ACC112 (cell line): ENCODE data around the gene GALNT5.

Source experiments
- H2AFZ ChIP-seq: fragments of 200-600 bp; sonication (generic); one replicate; pipeline ENCODE4 v1.6.0; 2017; ENCODE audit warnings: antibody characterized with exemption, low read length; ENCODE audit not compliant: unreplicated experiment
- H3K27ac ChIP-seq: fragments of 200-600 bp; sonication (generic); 2 replicates; pipeline ENCODE4 v1.5.1; 2014; ENCODE audit warnings: low read depth, mild to moderate bottlenecking, antibody characterized with exemption, low read length, moderate library complexity
- H3K27me3 ChIP-seq: fragments of 200-600 bp; sonication (generic); 2 replicates; pipeline ENCODE4 v1.6.1; 2014; ENCODE audit warnings: mild to moderate bottlenecking, antibody characterized with exemption, low read length, moderate library complexity, mixed read lengths; ENCODE audit not compliant: insufficient read depth
- H3K36me3 ChIP-seq: fragments of 200-600 bp; sonication (generic); 2 replicates; pipeline ENCODE4 v1.6.1; 2016; ENCODE audit warnings: mild to moderate bottlenecking, antibody characterized with exemption, low read length, moderate library complexity, mixed read lengths; ENCODE audit not compliant: insufficient read depth
- H3K4me1 ChIP-seq: fragments of 200-600 bp; sonication (generic); one replicate; pipeline ENCODE4 v1.6.1; 2016; ENCODE audit warnings: low read length, mixed read lengths; ENCODE audit not compliant: insufficient read depth, unreplicated experiment, control insufficient read depth
- H3K4me3 ChIP-seq: fragments of 200-600 bp; sonication (generic); 2 replicates; pipeline ENCODE4 v1.5.1; 2014; ENCODE audit warnings: mild to moderate bottlenecking, low read depth, low read length
- H3K79me2 ChIP-seq: fragments of 200-600 bp; sonication (generic); one replicate; pipeline ENCODE4 v1.6.0; 2016; ENCODE audit warnings: low read length; ENCODE audit not compliant: control insufficient read depth, unreplicated experiment, insufficient read depth

The GALNT5 gene

GRCh38 chr2:157228946-157229345 is 28.6 kb upstream of the GALNT5 start:
- H3K79me2 ChIP-seq: no peaks in the 10 kb centered on the region
- no peaks in the 10 kb centered on the region for H3K36me3 ChIP-seq
- no peak overlapping the region for H3K27ac ChIP-seq
- no peaks in the 10 kb centered on the region for H3K27me3 ChIP-seq
- H3K4me3 ChIP-seq: no peak overlapping the region
- peaks cover 13% of the 10 kb centered on the region for H3K4me1 ChIP-seq
- H2AFZ ChIP-seq: no peak overlapping the region

- H3K4me3 ChIP-seq: no peak overlapping the region
- H3K79me2 ChIP-seq: no peaks in the 10 kb centered on the region
- peak overlapping the region; percentile 55 for H2AFZ ChIP-seq
- no peaks in the 10 kb centered on the region for H3K36me3 ChIP-seq
- H3K27me3 ChIP-seq: no peaks in the 10 kb centered on the region
- peaks cover 14% of the 10 kb centered on the region for H3K4me1 ChIP-seq
- peak overlapping the region; percentile 5; the same call in 1 of the 2 replicates for H3K27ac ChIP-seq
Observed at GRCh38 chr2:157229572-157229971, 27.9 kb upstream of the GALNT5 start.

- Histone ChIP-seq H3K4me3 (no peak overlapping the region), H3K27me3 (no peaks in the 10 kb centered on the region), H3K79me2 (no peaks in the 10 kb centered on the region), H3K4me1 (peaks cover 14% of the 10 kb centered on the region), H2AFZ (no peak overlapping the region), H3K36me3 (no peaks in the 10 kb centered on the region), H3K27ac (no peak overlapping the region)
Observed at GRCh38 chr2:157231476-157231875, 26.0 kb upstream of the GALNT5 start.

- no peak overlapping the region; the same call in 1 of the 2 replicates for H3K27ac ChIP-seq
- H2AFZ ChIP-seq: no peak overlapping the region
Observed at GRCh38 chr2:157233506-157233905, 24.0 kb upstream of the GALNT5 start.

GRCh38 chr2:157236404-157236803 is 21.1 kb upstream of the GALNT5 start:
- Histone ChIP-seq H3K27me3 (no peaks in the 10 kb centered on the region), H3K36me3 (no peaks in the 10 kb centered on the region), H3K4me3 (no peak overlapping the region), H2AFZ (no peak overlapping the region), H3K4me1 (peaks cover 10% of the 10 kb centered on the region), H3K79me2 (no peaks in the 10 kb centered on the region), H3K27ac (no peak overlapping the region)

More at GRCh38 chr2:157233506-157233905, 24.0 kb upstream of the GALNT5 start:
- no peak overlapping the region for H3K4me3 ChIP-seq
- no peaks in the 10 kb centered on the region for H3K36me3 ChIP-seq
- H3K4me1 ChIP-seq: peaks cover 14% of the 10 kb centered on the region
- no peaks in the 10 kb centered on the region for H3K27me3 ChIP-seq
- no peaks in the 10 kb centered on the region for H3K79me2 ChIP-seq

GRCh38 chr2:157238296-157238695 is 19.2 kb upstream of the GALNT5 start:
- Histone ChIP-seq H3K4me1 (peaks cover 7% of the 10 kb centered on the region), H3K79me2 (no peaks in the 10 kb centered on the region), H3K36me3 (no peaks in the 10 kb centered on the region), H3K4me3 (no peak overlapping the region), H2AFZ (no peak overlapping the region), H3K27ac (no peak overlapping the region), H3K27me3 (no peaks in the 10 kb centered on the region)

- H3K27ac ChIP-seq: no peak overlapping the region
- peaks cover 25% of the 10 kb centered on the region for H3K4me1 ChIP-seq
- H3K36me3 ChIP-seq: no peaks in the 10 kb centered on the region
- no peaks in the 10 kb centered on the region for H3K27me3 ChIP-seq
- H3K4me3 ChIP-seq: no peak overlapping the region
- H3K79me2 ChIP-seq: no peaks in the 10 kb centered on the region
- H2AFZ ChIP-seq: no peak overlapping the region
Observed at GRCh38 chr2:157244691-157245090, 12.8 kb upstream of the GALNT5 start.

- H3K4me1 ChIP-seq: peaks cover 25% of the 10 kb centered on the region
- no peaks in the 10 kb centered on the region for H3K27me3 ChIP-seq
- H3K36me3 ChIP-seq: no peaks in the 10 kb centered on the region
- no peaks in the 10 kb centered on the region for H3K79me2 ChIP-seq
- H2AFZ ChIP-seq: peak overlapping the region; percentile 90
- H3K4me3 ChIP-seq: no peak overlapping the region
- H3K27ac ChIP-seq: peak overlapping the region; percentile 98
Observed at GRCh38 chr2:157245144-157245840, 12.2 kb upstream of the GALNT5 start.

GRCh38 chr2:157245846-157246764 is 11.4 kb upstream of the GALNT5 start:
- no peaks in the 10 kb centered on the region for H3K36me3 ChIP-seq
- peak overlapping the region; percentile 55; the same call in 1 of the 2 replicates for H3K4me3 ChIP-seq
- H3K27ac ChIP-seq: peak overlapping the region; percentile 98
- peaks cover 25% of the 10 kb centered on the region for H3K4me1 ChIP-seq
- no peaks in the 10 kb centered on the region for H3K27me3 ChIP-seq
- H2AFZ ChIP-seq: peak overlapping the region; percentile 90
- no peaks in the 10 kb centered on the region for H3K79me2 ChIP-seq

GRCh38 chr2:157246765-157247407 is 10.6 kb upstream of the GALNT5 start:
- peak overlapping the region; percentile 71 for H2AFZ ChIP-seq
- no peaks in the 10 kb centered on the region for H3K79me2 ChIP-seq
- H3K4me1 ChIP-seq: peaks cover 25% of the 10 kb centered on the region
- peak overlapping the region; percentile 33; the same call in 1 of the 2 replicates for H3K4me3 ChIP-seq
- H3K27ac ChIP-seq: peak overlapping the region; percentile 98
- H3K36me3 ChIP-seq: no peaks in the 10 kb centered on the region
- H3K27me3 ChIP-seq: no peaks in the 10 kb centered on the region
